Astrocyte of the cerebellum (primary cell): ENCODE results near the gene RAD9A.

Experiments used
- DNase-seq: peaks from one replicate; pipeline ENCODE4 v3.0.0-alpha.2; 2011; ENCODE audit warnings: low read depth
- H3K4me3 ChIP-seq: 2 replicates; pipeline ENCODE4 v1.5.1; 2011; ENCODE audit warnings: mild to moderate bottlenecking, low read depth, low read length, moderate library complexity
- in situ Hi-C: cut with HindIII; loops from 2 replicates; pipeline ENCODE4 v1.10.0; 2017; ENCODE audit warnings: low sequenced_read_pairs
- TF ChIP-seq, protein P1 (sequence below): IDR thresholded peaks from 2 replicates; pipeline ENCODE4 v1.5.1; 2012; ENCODE audit warnings: low read length, low read depth, moderate library complexity, mild to moderate bottlenecking; ENCODE audit errors: missing control alignments

RAD9A gene

GRCh38 chr11:67410369-67410831, 18.6 kb downstream of the RAD9A start:
- H3K4me3 ChIP-seq = no peak overlapping the region
- TF ChIP-seq, protein P1, sequence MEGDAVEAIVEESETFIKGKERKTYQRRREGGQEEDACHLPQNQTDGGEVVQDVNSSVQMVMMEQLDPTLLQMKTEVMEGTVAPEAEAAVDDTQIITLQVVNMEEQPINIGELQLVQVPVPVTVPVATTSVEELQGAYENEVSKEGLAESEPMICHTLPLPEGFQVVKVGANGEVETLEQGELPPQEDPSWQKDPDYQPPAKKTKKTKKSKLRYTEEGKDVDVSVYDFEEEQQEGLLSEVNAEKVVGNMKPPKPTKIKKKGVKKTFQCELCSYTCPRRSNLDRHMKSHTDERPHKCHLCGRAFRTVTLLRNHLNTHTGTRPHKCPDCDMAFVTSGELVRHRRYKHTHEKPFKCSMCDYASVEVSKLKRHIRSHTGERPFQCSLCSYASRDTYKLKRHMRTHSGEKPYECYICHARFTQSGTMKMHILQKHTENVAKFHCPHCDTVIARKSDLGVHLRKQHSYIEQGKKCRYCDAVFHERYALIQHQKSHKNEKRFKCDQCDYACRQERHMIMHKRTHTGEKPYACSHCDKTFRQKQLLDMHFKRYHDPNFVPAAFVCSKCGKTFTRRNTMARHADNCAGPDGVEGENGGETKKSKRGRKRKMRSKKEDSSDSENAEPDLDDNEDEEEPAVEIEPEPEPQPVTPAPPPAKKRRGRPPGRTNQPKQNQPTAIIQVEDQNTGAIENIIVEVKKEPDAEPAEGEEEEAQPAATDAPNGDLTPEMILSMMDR = no peak
- in situ Hi-C loops = no loop called here
- DNase-seq = no peak

GRCh38 chr11:67410984-67411784, 19.4 kb downstream of the RAD9A start:
- DNase-seq = no peak
- TF ChIP-seq, protein P1 = no peak
- no peak overlapping the region for H3K4me3 ChIP-seq
- in situ Hi-C loops = no loop called here

GRCh38 chr11:67411785-67412152, 20.0 kb downstream of the RAD9A start:
- DNase-seq = no peak
- no peak overlapping the region for H3K4me3 ChIP-seq
- TF ChIP-seq, protein P1 = no peak
- in situ Hi-C loops = no loop called here

DNA sequence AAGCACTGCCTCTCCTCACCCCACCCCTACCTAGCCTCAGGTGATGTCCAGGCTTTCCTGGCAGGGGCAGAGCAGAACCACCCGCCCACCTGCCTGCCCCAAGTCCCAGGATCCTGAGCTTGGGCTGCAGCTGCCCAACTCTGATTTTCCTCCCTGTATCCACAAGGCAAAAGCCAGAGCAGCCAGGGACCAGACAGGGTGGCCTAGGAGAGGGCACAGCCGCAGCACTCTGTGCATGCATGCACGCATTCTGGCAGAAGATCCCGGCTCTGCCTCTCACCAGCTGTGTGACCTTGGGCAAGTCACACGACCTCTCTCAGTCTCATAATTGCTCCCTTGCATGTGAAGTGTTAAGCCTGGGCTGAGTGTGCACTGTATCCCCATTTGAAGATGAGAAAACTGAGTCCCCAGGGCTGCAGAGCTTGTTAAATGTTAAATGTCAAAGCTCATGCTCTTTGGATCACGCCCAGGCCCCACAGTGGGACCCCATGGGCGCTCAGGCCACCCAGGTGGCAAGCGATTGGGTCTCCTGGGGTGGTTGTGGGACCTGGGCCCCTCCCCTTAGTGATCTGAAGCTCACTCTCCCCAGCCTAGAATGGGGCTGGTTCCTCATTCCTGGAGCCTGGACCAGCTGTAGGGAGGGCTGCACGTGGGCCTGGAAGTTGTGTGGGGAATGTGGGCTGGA, 20.9 kb downstream of the RAD9A start:
- no peak overlapping the region for H3K4me3 ChIP-seq
- DNase-seq = no peak
- TF ChIP-seq, protein P1 = no peak
- in situ Hi-C loops = no loop called here

DNA sequence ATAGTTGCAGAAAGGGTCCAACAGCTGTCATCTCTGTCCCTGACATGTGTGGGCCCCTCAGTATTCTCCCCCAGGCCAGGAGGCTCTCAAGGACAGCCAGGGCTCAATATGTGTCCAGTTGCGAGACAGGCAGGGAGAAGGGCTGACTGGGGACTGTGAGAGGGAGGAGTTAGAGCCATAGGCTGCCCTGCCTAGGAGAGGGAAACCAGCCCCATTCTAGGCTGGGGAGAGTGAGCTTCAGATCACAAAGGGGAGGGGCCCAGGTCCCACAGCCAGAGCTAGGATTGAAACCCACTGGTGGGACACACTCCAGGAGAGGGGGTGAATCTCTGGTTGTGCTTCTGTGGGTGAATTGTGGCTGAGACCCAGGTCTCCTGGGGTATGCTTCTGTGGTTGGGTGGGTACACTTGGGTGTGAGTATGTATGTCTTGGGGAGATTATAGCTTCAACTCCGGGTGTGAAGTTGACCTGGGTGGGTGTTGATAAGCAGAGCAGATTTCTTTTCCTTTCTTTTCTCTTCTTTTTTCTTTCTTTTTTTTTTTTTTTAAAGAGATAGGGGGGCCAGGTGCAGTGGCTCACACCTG, 21.6 kb downstream of the RAD9A start:
- TF ChIP-seq, protein P1 = no peak
- no peak overlapping the region for H3K4me3 ChIP-seq
- no peak for DNase-seq
- in situ Hi-C loops = no loop called here

- in situ Hi-C loops = no loop called here
- TF ChIP-seq, protein P1 = no peak
- DNase-seq = no peak
- no peak within 1 kb of the TSS for H3K4me3 ChIP-seq
Measured at GRCh38 chr11:67415501-67416304, 23.9 kb downstream of the RAD9A start, which contains the start of gene CARNS1. TSS of gene CARNS1 (plus strand) at chr11:67415678. CDS start at chr11:67416200, 522 bp downstream.
